Measurements from ENCODE around the gene STAC2.

- TF ChIP-seq, protein P1, sequence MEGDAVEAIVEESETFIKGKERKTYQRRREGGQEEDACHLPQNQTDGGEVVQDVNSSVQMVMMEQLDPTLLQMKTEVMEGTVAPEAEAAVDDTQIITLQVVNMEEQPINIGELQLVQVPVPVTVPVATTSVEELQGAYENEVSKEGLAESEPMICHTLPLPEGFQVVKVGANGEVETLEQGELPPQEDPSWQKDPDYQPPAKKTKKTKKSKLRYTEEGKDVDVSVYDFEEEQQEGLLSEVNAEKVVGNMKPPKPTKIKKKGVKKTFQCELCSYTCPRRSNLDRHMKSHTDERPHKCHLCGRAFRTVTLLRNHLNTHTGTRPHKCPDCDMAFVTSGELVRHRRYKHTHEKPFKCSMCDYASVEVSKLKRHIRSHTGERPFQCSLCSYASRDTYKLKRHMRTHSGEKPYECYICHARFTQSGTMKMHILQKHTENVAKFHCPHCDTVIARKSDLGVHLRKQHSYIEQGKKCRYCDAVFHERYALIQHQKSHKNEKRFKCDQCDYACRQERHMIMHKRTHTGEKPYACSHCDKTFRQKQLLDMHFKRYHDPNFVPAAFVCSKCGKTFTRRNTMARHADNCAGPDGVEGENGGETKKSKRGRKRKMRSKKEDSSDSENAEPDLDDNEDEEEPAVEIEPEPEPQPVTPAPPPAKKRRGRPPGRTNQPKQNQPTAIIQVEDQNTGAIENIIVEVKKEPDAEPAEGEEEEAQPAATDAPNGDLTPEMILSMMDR (IDR thresholded peaks at IDR 0.05; ENCODE audit: low read length): no peak
- no peak for TF ChIP-seq EZH2 (optimal IDR thresholded peaks at IDR 0.05; ENCODE audit: low read depth, low read length)
Measured at GRCh38 chr17:39194089-39194984, 31.4 kb downstream of the STAC2 start.

Measured in MM.1S (cell line).